Activated gamma-delta T cell (primary cell): ENCODE data around the gene MIER1.
"Not testable (repeated sequence)": the region's sequence is repeated elsewhere in the genome, so short reads cannot be mapped to it uniquely, and the experiment has no call there.

Source experiments
- DNase-seq: peaks from one replicate; lab custom pipeline; 2025; lab: John Stamatoyannopoulos, UW

Gene MIER1

DNA sequence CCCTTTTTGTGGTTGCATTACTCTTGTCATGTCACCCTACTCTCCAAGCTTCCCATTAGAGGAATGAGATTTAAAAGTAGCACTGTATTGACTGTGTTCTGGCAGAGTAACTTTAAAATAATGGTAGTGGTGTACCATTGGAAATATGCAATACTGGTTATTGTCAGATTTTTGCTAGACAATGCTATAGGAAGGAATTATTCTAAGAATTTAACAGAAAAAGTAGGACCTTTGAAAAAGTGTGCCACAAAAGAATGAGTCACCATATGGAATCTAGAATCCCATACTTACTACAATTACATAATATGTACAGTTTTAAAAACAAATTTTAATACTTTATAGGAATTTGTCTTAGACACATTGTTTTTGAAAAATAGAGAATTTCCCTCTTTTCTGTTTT lies 13.8 kb downstream of the MIER1 start:
- no peak for DNase-seq

DNA sequence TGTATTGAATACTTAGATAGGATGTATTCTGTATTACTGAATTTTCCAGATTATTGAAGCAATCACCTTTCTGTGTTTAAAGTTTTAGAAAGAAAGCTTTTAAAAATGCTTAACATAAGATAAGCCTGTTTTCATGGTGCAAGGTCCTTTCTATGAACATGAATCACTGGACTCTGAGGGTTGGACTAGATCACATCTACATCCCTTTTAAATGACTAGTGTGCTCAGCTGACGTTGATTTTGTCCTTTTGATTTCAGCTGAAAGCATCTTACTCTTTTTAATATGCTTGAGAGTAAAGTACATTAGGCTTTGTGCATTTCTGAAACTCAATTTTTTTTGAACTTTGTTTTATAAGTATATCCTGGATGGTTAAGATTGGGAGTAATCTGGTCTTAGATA lies 16.2 kb downstream of the MIER1 start:
- no peak for DNase-seq

DNA sequence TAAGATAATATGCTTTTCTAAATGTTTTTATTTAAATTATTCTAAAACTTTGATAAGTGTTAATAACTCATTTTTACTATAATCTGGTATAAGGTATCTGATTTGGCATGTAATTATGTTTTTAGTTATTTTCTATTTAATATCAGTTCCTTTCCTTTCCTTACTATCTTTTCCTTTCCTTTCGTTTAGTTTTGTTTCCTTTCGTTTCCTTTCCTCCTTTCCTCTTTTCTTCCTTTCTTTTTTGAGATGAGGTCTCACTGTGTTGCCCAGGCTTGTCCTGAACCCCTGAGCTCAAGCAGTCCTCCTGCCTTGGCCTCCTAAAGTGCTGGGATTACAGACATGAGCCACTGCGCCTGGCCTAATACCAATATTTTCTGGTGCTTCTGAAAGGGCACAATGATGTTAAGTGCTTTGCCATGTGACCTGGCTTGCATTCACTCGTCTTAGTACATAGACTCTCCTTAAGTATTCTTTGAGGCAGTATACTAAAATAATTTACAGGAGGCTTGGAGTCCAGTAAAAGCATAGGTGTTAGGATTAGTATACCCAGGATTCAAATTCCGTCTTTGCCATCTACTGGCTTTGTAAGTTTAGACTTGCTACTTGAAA lies 18.7 kb downstream of the MIER1 start:
- no peak for DNase-seq

GRCh38 chr1:66944330-66945274 lies 19.8 kb downstream of the MIER1 start:
- DNase-seq = no peak

DNA sequence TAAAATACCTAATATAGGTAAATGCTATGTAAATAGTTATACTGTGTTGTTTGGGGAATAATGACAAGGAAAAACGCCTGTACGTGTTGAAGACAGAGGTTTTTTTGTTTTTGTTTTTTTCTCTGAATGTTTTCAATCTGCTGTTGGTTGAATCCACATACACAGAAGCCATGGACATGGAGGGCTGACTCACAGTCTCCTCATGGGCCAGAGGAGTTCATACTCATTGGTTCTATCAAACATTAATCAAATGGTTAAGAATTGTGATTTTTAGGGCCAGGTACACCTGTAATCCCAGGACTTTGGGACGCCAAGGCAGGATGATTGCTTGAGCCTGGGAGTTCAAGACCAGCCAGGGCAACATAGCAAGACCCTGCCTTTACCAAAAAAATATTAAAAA lies 20.5 kb downstream of the MIER1 start:
- DNase-seq = no peak

GRCh38 chr1:66947267-66947666 lies 22.5 kb downstream of the MIER1 start:
- DNase-seq = no peak

- DNase-seq = no peak
These were observed 26.7 kb downstream of the MIER1 start for GRCh38 chr1:66951513-66951912.

GRCh38 chr1:66954208-66954607 lies 29.4 kb downstream of the MIER1 start:
- no peak for DNase-seq

DNA sequence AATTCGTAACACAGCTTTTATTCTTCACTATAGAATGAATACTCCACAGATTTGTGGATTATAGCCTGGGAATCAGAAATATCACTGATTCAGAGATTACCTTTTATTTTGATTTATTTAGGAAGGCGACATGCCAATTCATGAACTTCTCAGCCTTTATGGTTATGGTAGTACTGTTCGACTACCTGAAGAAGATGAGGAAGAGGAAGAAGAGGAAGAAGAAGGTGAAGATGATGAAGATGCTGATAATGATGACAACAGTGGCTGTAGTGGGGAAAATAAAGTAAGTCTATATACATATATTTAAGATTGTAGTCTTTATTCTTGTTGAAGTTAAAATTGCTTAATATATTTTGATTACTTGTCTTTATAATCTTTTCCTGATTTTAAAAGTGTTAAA lies 33.1 kb downstream of the MIER1 start:
- DNase-seq = no peak

GRCh38 chr1:66966188-66966873 lies 41.5 kb downstream of the MIER1 start:
- not testable (repeated sequence) for DNase-seq

- no peak for DNase-seq
These were observed 43.8 kb downstream of the MIER1 start for GRCh38 chr1:66968574-66968973.

GRCh38 chr1:66978201-66978600 lies 53.4 kb downstream of the MIER1 start:
- no peak for DNase-seq

DNA sequence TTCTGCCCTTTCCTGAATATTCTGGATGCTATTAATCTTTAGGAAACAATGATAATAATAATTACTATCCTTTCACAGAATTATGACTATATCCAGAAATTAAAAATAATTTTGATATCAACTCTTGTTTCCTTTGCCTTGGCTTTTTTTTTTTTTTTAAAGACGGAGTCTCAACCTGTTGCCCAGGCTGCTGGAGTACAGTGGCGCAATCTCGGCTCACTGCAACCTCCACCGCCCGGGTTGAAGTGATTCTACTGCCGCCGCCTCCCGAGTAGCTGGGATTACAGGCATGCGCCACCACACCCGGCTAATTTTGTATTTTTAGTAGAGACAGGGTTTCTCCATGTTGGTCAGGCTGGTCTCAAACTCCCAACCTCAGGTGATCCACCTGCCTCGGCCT lies 54.8 kb downstream of the MIER1 start:
- DNase-seq = not testable (repeated sequence)

- DNase-seq = no peak
These were observed 56.1 kb downstream of the MIER1 start for GRCh38 chr1:66980745-66981367.

GRCh38 chr1:66981679-66982078 lies 56.9 kb downstream of the MIER1 start:
- no peak for DNase-seq

- no peak for DNase-seq
These were observed 57.9 kb downstream of the MIER1 start for GRCh38 chr1:66982561-66983260.

GRCh38 chr1:66984491-66984890 lies 59.7 kb downstream of the MIER1 start:
- DNase-seq = no peak

DNA sequence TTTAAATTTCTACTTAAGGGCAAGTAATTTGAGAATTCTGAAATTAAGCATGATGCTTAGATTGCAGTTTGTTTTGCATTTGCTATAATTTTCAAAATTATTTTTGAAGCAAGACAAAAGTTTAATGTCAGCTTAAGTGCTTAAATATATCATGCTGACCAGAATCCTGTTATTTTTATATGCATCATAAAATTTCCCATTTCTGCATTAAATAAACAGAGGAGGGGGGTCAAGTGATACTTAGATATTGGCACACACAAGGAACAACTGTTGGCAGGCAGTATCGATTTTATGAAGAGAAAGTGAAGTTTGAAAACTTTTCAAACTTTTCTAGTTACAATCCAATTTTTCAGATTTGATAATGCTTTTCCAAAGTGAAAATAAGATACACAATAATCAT lies 61.0 kb downstream of the MIER1 start:
- DNase-seq = no peak

- no peak for DNase-seq
These were observed 68.3 kb downstream of the MIER1 start for GRCh38 chr1:66993076-66993475.

GRCh38 chr1:66996018-66996682 lies 71.4 kb downstream of the MIER1 start:
- no peak for DNase-seq

- DNase-seq = no peak
These were observed 74.2 kb downstream of the MIER1 start for GRCh38 chr1:66998972-66999371.
